Measurements from ENCODE around the gene PPM1L.

GRCh38 chr3:160753953-160754352 is 2.1 kb upstream of the PPM1L start:
- TF ChIP-seq CTCF (conservative IDR thresholded peaks at IDR 0.05 in 1 of 2, IDR thresholded peaks at IDR 0.05 in 1 of 2; ENCODE audit: low read depth in 1 of 2, low read length in 2 of 2) (no peak), EZH2 (IDR thresholded peaks at IDR 0.05; ENCODE audit: low read length, missing control alignments) (no peak)
